IMR-90 (cell line): ENCODE results near the gene PRKCA. TPM values are rescaled to one million over a fixed set of nuclear protein-coding genes. Genes with fewer than 3 reads are reported as not detected.
A peak's percentile ranks its signal among the peaks of the same experiment; 100 is the strongest.

ENCODE experiments used
- ATAC-seq: fragments of 200-7000 bp; cut with Tn5 transposase; 2 replicates; pipeline ENCODE4 v1.9.1; 2020; ENCODE audit warnings: low read depth, mild to moderate bottlenecking, moderate library complexity
- BruUV-seq: library from RNA; stranded (reverse); fragments of 400-500 nt; replicated peaks from 2 replicates; lab custom pipeline; 2021; lab: Mats Ljungman, UMichigan
- CTCF ChIA-PET: fragments of 300-600 bp; formaldehyde crosslinking; extraction: SDS; loops from one replicate; lab custom pipeline; 2021; ENCODE audit warnings: antibody characterized with exemption; lab: Yijun Ruan, JAX
- POLR2A ChIA-PET: fragments of 300-600 bp; sonication (Branson Sonifier 250); formaldehyde crosslinking; loops from one replicate; lab custom pipeline; 2022; ENCODE audit warnings: antibody characterized with exemption; ENCODE audit not compliant: unreplicated experiment; lab: Charles Lee
- DNase-seq: peaks from one replicate; pipeline ENCODE4 v3.0.0; 2013
- H2AFZ ChIP-seq: replicated peaks from 2 replicates; pipeline ENCODE3; 2013; ENCODE audit warnings: low read length, mild to moderate bottlenecking; ENCODE audit not compliant: poor library complexity
- H2AK5ac ChIP-seq: 2 replicates; pipeline ENCODE4 v1.6.1; 2013; ENCODE audit warnings: low read depth, low read length, inconsistent platforms
- H2AK9ac ChIP-seq: replicated peaks from 2 replicates; pipeline ENCODE3; 2013; ENCODE audit warnings: mild to moderate bottlenecking, low read depth, low read length, moderate library complexity; ENCODE audit not compliant: poor library complexity
- H2BK120ac ChIP-seq: 2 replicates; pipeline ENCODE4 v1.6.1; 2013; ENCODE audit warnings: low read depth, low read length, inconsistent platforms
- H2BK15ac ChIP-seq: 3 replicates; pipeline ENCODE4 v1.6.1; 2013; ENCODE audit warnings: low read depth, low read length, inconsistent platforms
- H2BK20ac ChIP-seq: 2 replicates; pipeline ENCODE4 v1.6.1; 2013; ENCODE audit warnings: low read depth, mild to moderate bottlenecking, inconsistent platforms, low read length, moderate library complexity
- H2BK5ac ChIP-seq: 2 replicates; pipeline ENCODE4 v1.6.1; 2013; ENCODE audit warnings: mild to moderate bottlenecking, low read depth, low read length, inconsistent platforms; ENCODE audit not compliant: poor library complexity, severe bottlenecking
- H3K14ac ChIP-seq: replicated peaks from 2 replicates; pipeline ENCODE4 v1.6.1; 2013; ENCODE audit warnings: low read depth, low read length, inconsistent platforms
- H3K18ac ChIP-seq: 2 replicates; pipeline ENCODE4 v1.6.1; 2013; ENCODE audit warnings: low read depth, low read length, control low read depth
- H3K23ac ChIP-seq: 2 replicates; pipeline ENCODE4 v1.6.1; 2013; ENCODE audit warnings: low read depth, low read length, inconsistent platforms
- H3K27ac ChIP-seq: 2 replicates; pipeline ENCODE4 v1.5.1; 2013; ENCODE audit warnings: mild to moderate bottlenecking, control low read depth, low read length; ENCODE audit not compliant: insufficient read depth
- H3K27me3 ChIP-seq: 2 replicates; pipeline ENCODE4 v1.6.1; 2013; ENCODE audit warnings: low read length; ENCODE audit not compliant: control insufficient read depth, insufficient read depth
- H3K36me3 ChIP-seq: 2 replicates; pipeline ENCODE4 v1.6.1; 2013; ENCODE audit warnings: low read length, mixed read lengths; ENCODE audit not compliant: control insufficient read depth, insufficient read depth
- H3K4ac ChIP-seq: 2 replicates; pipeline ENCODE4 v1.6.1; 2013; ENCODE audit warnings: low read depth, low read length, inconsistent platforms
- H3K4me1 ChIP-seq: 2 replicates; pipeline ENCODE4 v1.6.1; 2013; ENCODE audit warnings: low read length, mixed read lengths; ENCODE audit not compliant: control insufficient read depth, insufficient read depth
- H3K4me2 ChIP-seq: 2 replicates; pipeline ENCODE4 v1.6.1; 2013; ENCODE audit warnings: low read depth, mild to moderate bottlenecking, control low read depth, low read length, moderate library complexity
- H3K4me3 ChIP-seq: 2 replicates; pipeline ENCODE4 v1.5.1; 2013; ENCODE audit warnings: low read depth, mild to moderate bottlenecking, control low read depth, low read length, moderate library complexity; ENCODE audit not compliant: insufficient read depth
- H3K56ac ChIP-seq: 2 replicates; pipeline ENCODE4 v1.6.1; 2013; ENCODE audit warnings: low read length, inconsistent platforms; ENCODE audit not compliant: insufficient read depth; ENCODE audit errors: extremely low read depth
- H3K79me1 ChIP-seq, 2 experiments: 2 replicates each; pipeline ENCODE4 v1.6.1; 2013; ENCODE audit warnings: low read length in 2 of 2, inconsistent platforms in 1 of 2, low read depth in 1 of 2
- H3K9ac ChIP-seq: 2 replicates; pipeline ENCODE4 v1.6.1; 2013; ENCODE audit warnings: low read depth, low read length, control low read depth
- H3K9me1 ChIP-seq: 2 replicates; pipeline ENCODE4 v1.6.1; 2013; ENCODE audit warnings: low read length, inconsistent platforms; ENCODE audit not compliant: insufficient read depth
- H3K9me3 ChIP-seq: 2 replicates; pipeline ENCODE4 v1.6.1; 2013; ENCODE audit warnings: low read length; ENCODE audit not compliant: control insufficient read depth, insufficient read depth
- H4K20me1 ChIP-seq: 2 replicates; pipeline ENCODE4 v1.6.1; 2013; ENCODE audit warnings: low read length, inconsistent platforms; ENCODE audit not compliant: insufficient read depth
- H4K5ac ChIP-seq: 2 replicates; pipeline ENCODE4 v1.6.1; 2013; ENCODE audit warnings: mild to moderate bottlenecking, low read depth, low read length, control low read depth
- H4K8ac ChIP-seq, 2 experiments: 2 replicates each; pipeline ENCODE4 v1.6.1; 2013; ENCODE audit warnings: low read depth in 2 of 2, low read length in 2 of 2, control low read depth in 1 of 2, inconsistent platforms in 1 of 2
- H4K91ac ChIP-seq: 2 replicates; pipeline ENCODE4 v1.6.1; 2013; ENCODE audit warnings: low read depth, low read length, inconsistent platforms; ENCODE audit not compliant: insufficient read depth
- BHLHE40 ChIP-seq: fragments of 150-350 bp; IDR thresholded peaks from 2 replicates; pipeline ENCODE4 v1.6.1; 2016; ENCODE audit warnings: mild to moderate bottlenecking, low read depth, low read length
- CEBPB ChIP-seq: IDR thresholded peaks from 2 replicates; pipeline ENCODE4 v1.6.1; 2012; ENCODE audit warnings: low read depth, low read length, improper control_type of control experiment
- MAFK ChIP-seq: IDR thresholded peaks from 2 replicates; pipeline ENCODE4 v1.6.1; 2012; ENCODE audit warnings: low read depth, low read length, improper control_type of control experiment
- MAZ ChIP-seq: IDR thresholded peaks from 2 replicates; pipeline ENCODE4 v1.6.1; 2012; ENCODE audit warnings: low read depth, mild to moderate bottlenecking, low read length, improper control_type of control experiment, moderate library complexity, borderline replicate concordance
- NFE2L2 ChIP-seq: fragments of 150-350 bp; IDR thresholded peaks from 2 replicates; pipeline ENCODE4 v1.6.1; 2016; ENCODE audit warnings: low read depth, mild to moderate bottlenecking, low read length
- POLR2A ChIP-seq: IDR thresholded peaks from 2 replicates; pipeline ENCODE4 v1.6.1; 2012; ENCODE audit warnings: mild to moderate bottlenecking, low read depth, low read length
- RAD21 ChIP-seq: IDR thresholded peaks from 2 replicates; pipeline ENCODE4 v1.6.1; 2012; ENCODE audit warnings: low read length, improper control_type of control experiment
- RCOR1 ChIP-seq: IDR thresholded peaks from 2 replicates; pipeline ENCODE4 v1.6.1; 2012; ENCODE audit warnings: mild to moderate bottlenecking, low read length, improper control_type of control experiment; ENCODE audit not compliant: insufficient replicate concordance
- RFX5 ChIP-seq: IDR thresholded peaks from 2 replicates; pipeline ENCODE4 v1.8.0; 2012; ENCODE audit warnings: low read depth, mild to moderate bottlenecking, low read length, moderate library complexity
- SMC3 ChIP-seq: fragments of 150-350 bp; IDR thresholded peaks from 2 replicates; pipeline ENCODE4 v1.6.1; 2016; ENCODE audit warnings: low read depth, mild to moderate bottlenecking, antibody characterized with exemption, low read length, moderate library complexity
- USF2 ChIP-seq: fragments of 150-350 bp; IDR thresholded peaks from 2 replicates; pipeline ENCODE4 v1.6.1; 2017; ENCODE audit warnings: mild to moderate bottlenecking, antibody characterized with exemption, low read length, low read depth
- WGBS, 2 experiments: methylation state at CpG; one replicate each; pipeline versions ENCODE4 v1.1.5 to v1.1.7; 2013; ENCODE audit warnings: missing lambda C conversion rate in 2 of 2; ENCODE audit not compliant: insufficient read length in 1 of 2; ENCODE audit errors: extremely low coverage in 2 of 2; 5-methylcytosine and 5-hydroxymethylcytosine counted together
- dilution Hi-C: fragments of 300-500 bp; cut with HindIII; formaldehyde crosslinking; loops from one replicate; pipeline ENCODE4 v1.14.3; 2018; ENCODE audit warnings: low sequenced_read_pairs; ENCODE audit not compliant: unreplicated experiment
- in situ Hi-C: fragments of 300-500 bp; cut with MboI; formaldehyde crosslinking; loops from 3 replicates; pipeline ENCODE4 v1.14.3; 2019; ENCODE audit warnings: low sequenced_read_pairs, inconsistent platforms, mixed read lengths
- intact Hi-C: fragments of 100-400 bp; cut with micrococcal nuclease; formaldehyde crosslinking; loops from 2 replicates; pipeline ENCODE4 v1.10.0; 2022
- polyA plus RNA-seq, 3 experiments: library from polyadenylated mRNA; depleted of rRNA; stranded (reverse); fragments of >200 nt; gene quantifications; 2 replicates each; pipeline ENCODE4 v1.2.3, GENCODE V29; 2012; ENCODE audit warnings: low replicate concordance in 1 of 3
- total RNA-seq: library from RNA; depleted of rRNA; stranded (reverse); fragments of >200 nt; gene quantifications from 2 replicates; pipeline ENCODE4 v1.2.3, GENCODE V29; 2012
- TF ChIP-seq, protein P1 (sequence below): fragments of 150-350 bp; IDR thresholded peaks from 2 replicates; pipeline ENCODE4 v1.6.1; 2016; ENCODE audit warnings: low read depth, mild to moderate bottlenecking, low read length, moderate library complexity, borderline replicate concordance

The PRKCA gene
- total and polyA plus RNA-seq, 2 of the 4 experiments (the other 2 are of a cell fraction) = 31.0 to 46.0 TPM

DNA sequence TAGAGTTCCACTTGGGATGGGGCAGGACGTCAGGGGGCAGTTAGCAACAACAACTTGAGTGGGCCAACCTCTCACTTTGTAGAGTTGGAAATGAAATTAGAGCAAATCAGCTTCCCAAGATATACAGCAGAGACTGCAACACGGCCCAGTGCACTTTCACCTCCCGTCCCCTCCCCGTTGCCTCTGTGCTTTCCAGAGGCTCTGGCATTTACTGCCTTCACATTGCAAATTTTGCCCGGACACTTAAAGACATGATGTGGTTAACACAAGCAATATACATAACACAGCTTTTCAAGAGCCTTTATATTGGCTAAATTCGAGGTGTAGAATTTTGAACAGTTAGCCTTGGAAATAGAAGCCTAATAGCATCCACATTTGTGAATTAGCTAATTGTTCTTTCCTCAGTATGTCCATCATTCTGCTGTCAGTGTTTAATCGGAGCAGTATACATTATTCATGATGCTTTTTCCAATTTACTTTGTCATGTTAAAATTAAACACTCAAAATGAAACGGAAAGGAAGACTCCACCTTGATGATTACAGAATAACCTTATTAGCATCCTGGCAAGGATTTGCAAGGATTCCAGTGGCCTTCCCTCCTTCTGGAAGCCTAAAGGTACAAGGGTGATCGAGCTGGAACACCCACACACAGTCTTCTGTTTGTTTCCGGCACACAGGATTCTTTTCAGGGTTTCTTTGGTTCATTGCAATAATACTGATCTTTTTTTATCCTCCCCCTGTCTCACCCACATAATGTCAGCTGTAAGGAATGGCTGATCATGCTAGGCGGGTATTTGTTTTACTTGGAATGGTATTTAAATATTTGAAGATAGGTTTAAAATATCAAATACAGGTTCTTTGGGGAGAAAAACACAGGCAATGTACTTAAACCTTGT lies 341.6 kb downstream of the PRKCA start:
- H3K23ac ChIP-seq = peak overlapping the region; percentile 76; the same call in 1 of the 2 replicates
- H2BK15ac ChIP-seq = no peak overlapping the region; the same call in 2 of the 3 replicates
- H4K20me1 ChIP-seq = peaks cover 9% of the 10 kb centered on the region; the same call in 1 of the 2 replicates
- ATAC-seq (peak; percentile 90), DNase-seq (peak; percentile 63)
- TF ChIP-seq MAZ (no peak), BHLHE40 (no peak), CEBPB (no peak), SMC3 (no peak), NFE2L2 (no peak), MAFK (no peak), RFX5 (no peak), USF2 (no peak), RAD21 (no peak), POLR2A (no peak), RCOR1 (no peak)
- TF ChIP-seq, protein P1, sequence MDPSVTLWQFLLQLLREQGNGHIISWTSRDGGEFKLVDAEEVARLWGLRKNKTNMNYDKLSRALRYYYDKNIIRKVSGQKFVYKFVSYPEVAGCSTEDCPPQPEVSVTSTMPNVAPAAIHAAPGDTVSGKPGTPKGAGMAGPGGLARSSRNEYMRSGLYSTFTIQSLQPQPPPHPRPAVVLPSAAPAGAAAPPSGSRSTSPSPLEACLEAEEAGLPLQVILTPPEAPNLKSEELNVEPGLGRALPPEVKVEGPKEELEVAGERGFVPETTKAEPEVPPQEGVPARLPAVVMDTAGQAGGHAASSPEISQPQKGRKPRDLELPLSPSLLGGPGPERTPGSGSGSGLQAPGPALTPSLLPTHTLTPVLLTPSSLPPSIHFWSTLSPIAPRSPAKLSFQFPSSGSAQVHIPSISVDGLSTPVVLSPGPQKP = no peak
- H3K27me3 ChIP-seq = no peaks in the 10 kb centered on the region
- peak overlapping the region; percentile 39; the same call in 1 of the 2 replicates for H3K27ac ChIP-seq
- H2BK20ac ChIP-seq = peak overlapping the region; percentile 18; the same call in 1 of the 2 replicates
- H3K9me1 ChIP-seq = peaks cover 15% of the 10 kb centered on the region; the same call in 1 of the 2 replicates
- H3K4me2 ChIP-seq = peak overlapping the region; percentile 48; the same call in 1 of the 2 replicates
- H3K9me3 ChIP-seq = no peaks in the 10 kb centered on the region
- no peak overlapping the region; the same call in 1 of the 2 replicates for H3K18ac ChIP-seq
- peaks cover 9 to 54% of the 10 kb centered on the region in 2 experiments for H3K79me1 ChIP-seq
- H3K14ac ChIP-seq = peak overlapping the region; percentile 70
- peak overlapping the region in 1 of 2 experiments; percentile 31; a peak in 2 of 4 replicates for H4K8ac ChIP-seq
- ChIA-PET CTCF (interaction anchor here (0.5 to 0.8 kb wide), 2 partner anchors 444 to 1512 kb away, joined by 3 read pairs; no protein-coding TSS in a partner anchor), POLR2A (no interaction called here)
- BruUV-seq = no TSS peak
- in situ Hi-C loops (no loop called here), intact Hi-C loops (no loop called here), dilution Hi-C loops (no loop called here)
- H3K4me1 ChIP-seq = peaks cover 12% of the 10 kb centered on the region
- no peak overlapping the region for H4K5ac ChIP-seq
- peaks cover 18% of the 10 kb centered on the region for H3K36me3 ChIP-seq
- peak overlapping the region; percentile 20; the same call in 1 of the 2 replicates for H2AK5ac ChIP-seq
- H2BK120ac ChIP-seq = peak overlapping the region; percentile 0; the same call in 1 of the 2 replicates
- H3K56ac ChIP-seq = no peak overlapping the region
- H3K9ac ChIP-seq = no peak overlapping the region
- H2BK5ac ChIP-seq = no peak overlapping the region
- no peak overlapping the region for H2AK9ac ChIP-seq
- H4K91ac ChIP-seq = no peak overlapping the region
- 81% methylated on average over 3 of the region's 11 CpGs; no CpG with 5 or more reads in 1 of the 2 experiments for WGBS, 2 experiments
- no peak overlapping the region for H2AFZ ChIP-seq
- no peak overlapping the region for H3K4ac ChIP-seq
- H3K4me3 ChIP-seq = no peak overlapping the region
